IMR-90 (cell line): ENCODE measurements around the gene NEO1. TPM values are rescaled to one million over a fixed set of nuclear protein-coding genes. Genes with fewer than 3 reads are reported as not detected.

Experiments
- ATAC-seq: fragments of 200-7000 bp; cut with Tn5 transposase; 2 replicates; pipeline ENCODE4 v1.9.1; 2020; ENCODE audit warnings: low read depth, mild to moderate bottlenecking, moderate library complexity
- BruUV-seq: library from RNA; stranded (reverse); fragments of 400-500 nt; replicated peaks from 2 replicates; lab custom pipeline; 2021; lab: Mats Ljungman, UMichigan
- CTCF ChIA-PET: fragments of 300-600 bp; formaldehyde crosslinking; extraction: SDS; loops from one replicate; lab custom pipeline; 2021; ENCODE audit warnings: antibody characterized with exemption; lab: Yijun Ruan, JAX
- POLR2A ChIA-PET: fragments of 300-600 bp; sonication (Branson Sonifier 250); formaldehyde crosslinking; loops from one replicate; lab custom pipeline; 2022; ENCODE audit warnings: antibody characterized with exemption; ENCODE audit not compliant: unreplicated experiment; lab: Charles Lee
- DNase-seq: peaks from one replicate; pipeline ENCODE4 v3.0.0; 2013
- H2AFZ ChIP-seq: replicated peaks from 2 replicates; pipeline ENCODE3; 2013; ENCODE audit warnings: low read length, mild to moderate bottlenecking; ENCODE audit not compliant: poor library complexity
- H2AK5ac ChIP-seq: 2 replicates; pipeline ENCODE4 v1.6.1; 2013; ENCODE audit warnings: low read depth, low read length, inconsistent platforms
- H2AK9ac ChIP-seq: replicated peaks from 2 replicates; pipeline ENCODE3; 2013; ENCODE audit warnings: mild to moderate bottlenecking, low read depth, low read length, moderate library complexity; ENCODE audit not compliant: poor library complexity
- H2BK120ac ChIP-seq: 2 replicates; pipeline ENCODE4 v1.6.1; 2013; ENCODE audit warnings: low read depth, low read length, inconsistent platforms
- H2BK15ac ChIP-seq: 3 replicates; pipeline ENCODE4 v1.6.1; 2013; ENCODE audit warnings: low read depth, low read length, inconsistent platforms
- H2BK20ac ChIP-seq: 2 replicates; pipeline ENCODE4 v1.6.1; 2013; ENCODE audit warnings: low read depth, mild to moderate bottlenecking, inconsistent platforms, low read length, moderate library complexity
- H2BK5ac ChIP-seq: 2 replicates; pipeline ENCODE4 v1.6.1; 2013; ENCODE audit warnings: mild to moderate bottlenecking, low read depth, low read length, inconsistent platforms; ENCODE audit not compliant: poor library complexity, severe bottlenecking
- H3K14ac ChIP-seq: replicated peaks from 2 replicates; pipeline ENCODE4 v1.6.1; 2013; ENCODE audit warnings: low read depth, low read length, inconsistent platforms
- H3K18ac ChIP-seq: 2 replicates; pipeline ENCODE4 v1.6.1; 2013; ENCODE audit warnings: low read depth, low read length, control low read depth
- H3K23ac ChIP-seq: 2 replicates; pipeline ENCODE4 v1.6.1; 2013; ENCODE audit warnings: low read depth, low read length, inconsistent platforms
- H3K27ac ChIP-seq: 2 replicates; pipeline ENCODE4 v1.5.1; 2013; ENCODE audit warnings: mild to moderate bottlenecking, control low read depth, low read length; ENCODE audit not compliant: insufficient read depth
- H3K27me3 ChIP-seq: 2 replicates; pipeline ENCODE4 v1.6.1; 2013; ENCODE audit warnings: low read length; ENCODE audit not compliant: control insufficient read depth, insufficient read depth
- H3K36me3 ChIP-seq: 2 replicates; pipeline ENCODE4 v1.6.1; 2013; ENCODE audit warnings: low read length, mixed read lengths; ENCODE audit not compliant: control insufficient read depth, insufficient read depth
- H3K4ac ChIP-seq: 2 replicates; pipeline ENCODE4 v1.6.1; 2013; ENCODE audit warnings: low read depth, low read length, inconsistent platforms
- H3K4me1 ChIP-seq: 2 replicates; pipeline ENCODE4 v1.6.1; 2013; ENCODE audit warnings: low read length, mixed read lengths; ENCODE audit not compliant: control insufficient read depth, insufficient read depth
- H3K4me2 ChIP-seq: 2 replicates; pipeline ENCODE4 v1.6.1; 2013; ENCODE audit warnings: low read depth, mild to moderate bottlenecking, control low read depth, low read length, moderate library complexity
- H3K4me3 ChIP-seq: 2 replicates; pipeline ENCODE4 v1.5.1; 2013; ENCODE audit warnings: low read depth, mild to moderate bottlenecking, control low read depth, low read length, moderate library complexity; ENCODE audit not compliant: insufficient read depth
- H3K56ac ChIP-seq: 2 replicates; pipeline ENCODE4 v1.6.1; 2013; ENCODE audit warnings: low read length, inconsistent platforms; ENCODE audit not compliant: insufficient read depth; ENCODE audit errors: extremely low read depth
- H3K79me1 ChIP-seq, 2 experiments: 2 replicates each; pipeline ENCODE4 v1.6.1; 2013; ENCODE audit warnings: low read length in 2 of 2, inconsistent platforms in 1 of 2, low read depth in 1 of 2
- H3K9ac ChIP-seq: 2 replicates; pipeline ENCODE4 v1.6.1; 2013; ENCODE audit warnings: low read depth, low read length, control low read depth
- H3K9me1 ChIP-seq: 2 replicates; pipeline ENCODE4 v1.6.1; 2013; ENCODE audit warnings: low read length, inconsistent platforms; ENCODE audit not compliant: insufficient read depth
- H3K9me3 ChIP-seq: 2 replicates; pipeline ENCODE4 v1.6.1; 2013; ENCODE audit warnings: low read length; ENCODE audit not compliant: control insufficient read depth, insufficient read depth
- H4K20me1 ChIP-seq: 2 replicates; pipeline ENCODE4 v1.6.1; 2013; ENCODE audit warnings: low read length, inconsistent platforms; ENCODE audit not compliant: insufficient read depth
- H4K5ac ChIP-seq: 2 replicates; pipeline ENCODE4 v1.6.1; 2013; ENCODE audit warnings: mild to moderate bottlenecking, low read depth, low read length, control low read depth
- H4K8ac ChIP-seq, 2 experiments: 2 replicates each; pipeline ENCODE4 v1.6.1; 2013; ENCODE audit warnings: low read depth in 2 of 2, low read length in 2 of 2, control low read depth in 1 of 2, inconsistent platforms in 1 of 2
- H4K91ac ChIP-seq: 2 replicates; pipeline ENCODE4 v1.6.1; 2013; ENCODE audit warnings: low read depth, low read length, inconsistent platforms; ENCODE audit not compliant: insufficient read depth
- BHLHE40 ChIP-seq: fragments of 150-350 bp; IDR thresholded peaks from 2 replicates; pipeline ENCODE4 v1.6.1; 2016; ENCODE audit warnings: mild to moderate bottlenecking, low read depth, low read length
- CEBPB ChIP-seq: IDR thresholded peaks from 2 replicates; pipeline ENCODE4 v1.6.1; 2012; ENCODE audit warnings: low read depth, low read length, improper control_type of control experiment
- CHD1 ChIP-seq: IDR thresholded peaks from 2 replicates; pipeline ENCODE4 v1.6.1; 2012; ENCODE audit warnings: low read depth, low read length, improper control_type of control experiment
- CTCF ChIP-seq: conservative IDR thresholded peaks from 2 replicates; pipeline ENCODE4 v1.5.1; 2012; ENCODE audit warnings: mild to moderate bottlenecking, low read depth, low read length, improper control_type of control experiment
- ELK1 ChIP-seq: fragments of 150-350 bp; IDR thresholded peaks from 2 replicates; pipeline ENCODE4 v1.6.1; 2016; ENCODE audit warnings: low read depth, mild to moderate bottlenecking, low read length, moderate library complexity, borderline replicate concordance
- FOS ChIP-seq: fragments of 150-350 bp; IDR thresholded peaks from 2 replicates; pipeline ENCODE4 v1.6.1; 2016; ENCODE audit warnings: low read depth, low read length
- MAFK ChIP-seq: IDR thresholded peaks from 2 replicates; pipeline ENCODE4 v1.6.1; 2012; ENCODE audit warnings: low read depth, low read length, improper control_type of control experiment
- MAZ ChIP-seq: IDR thresholded peaks from 2 replicates; pipeline ENCODE4 v1.6.1; 2012; ENCODE audit warnings: low read depth, mild to moderate bottlenecking, low read length, improper control_type of control experiment, moderate library complexity, borderline replicate concordance
- MXI1 ChIP-seq: IDR thresholded peaks from 2 replicates; pipeline ENCODE4 v1.6.1; 2012; ENCODE audit warnings: low read depth, mild to moderate bottlenecking, low read length, moderate library complexity, borderline replicate concordance
- NFE2L2 ChIP-seq: fragments of 150-350 bp; IDR thresholded peaks from 2 replicates; pipeline ENCODE4 v1.6.1; 2016; ENCODE audit warnings: low read depth, mild to moderate bottlenecking, low read length
- POLR2A ChIP-seq: IDR thresholded peaks from 2 replicates; pipeline ENCODE4 v1.6.1; 2012; ENCODE audit warnings: mild to moderate bottlenecking, low read depth, low read length
- RAD21 ChIP-seq: IDR thresholded peaks from 2 replicates; pipeline ENCODE4 v1.6.1; 2012; ENCODE audit warnings: low read length, improper control_type of control experiment
- RCOR1 ChIP-seq: IDR thresholded peaks from 2 replicates; pipeline ENCODE4 v1.6.1; 2012; ENCODE audit warnings: mild to moderate bottlenecking, low read length, improper control_type of control experiment; ENCODE audit not compliant: insufficient replicate concordance
- RFX5 ChIP-seq: IDR thresholded peaks from 2 replicates; pipeline ENCODE4 v1.8.0; 2012; ENCODE audit warnings: low read depth, mild to moderate bottlenecking, low read length, moderate library complexity
- SMC3 ChIP-seq: fragments of 150-350 bp; IDR thresholded peaks from 2 replicates; pipeline ENCODE4 v1.6.1; 2016; ENCODE audit warnings: low read depth, mild to moderate bottlenecking, antibody characterized with exemption, low read length, moderate library complexity
- USF2 ChIP-seq: fragments of 150-350 bp; IDR thresholded peaks from 2 replicates; pipeline ENCODE4 v1.6.1; 2017; ENCODE audit warnings: mild to moderate bottlenecking, antibody characterized with exemption, low read length, low read depth
- WGBS, 2 experiments: methylation state at CpG; one replicate each; pipeline versions ENCODE4 v1.1.5 to v1.1.7; 2013; ENCODE audit warnings: missing lambda C conversion rate in 2 of 2; ENCODE audit not compliant: insufficient read length in 1 of 2; ENCODE audit errors: extremely low coverage in 2 of 2; 5-methylcytosine and 5-hydroxymethylcytosine counted together
- dilution Hi-C: fragments of 300-500 bp; cut with HindIII; formaldehyde crosslinking; loops from one replicate; pipeline ENCODE4 v1.14.3; 2018; ENCODE audit warnings: low sequenced_read_pairs; ENCODE audit not compliant: unreplicated experiment
- in situ Hi-C: fragments of 300-500 bp; cut with MboI; formaldehyde crosslinking; loops from 3 replicates; pipeline ENCODE4 v1.14.3; 2019; ENCODE audit warnings: low sequenced_read_pairs, inconsistent platforms, mixed read lengths
- intact Hi-C: fragments of 100-400 bp; cut with micrococcal nuclease; formaldehyde crosslinking; loops from 2 replicates; pipeline ENCODE4 v1.10.0; 2022
- polyA plus RNA-seq, 3 experiments: library from polyadenylated mRNA; depleted of rRNA; stranded (reverse); fragments of >200 nt; gene quantifications; 2 replicates each; pipeline ENCODE4 v1.2.3, GENCODE V29; 2012; ENCODE audit warnings: low replicate concordance in 1 of 3
- total RNA-seq: library from RNA; depleted of rRNA; stranded (reverse); fragments of >200 nt; gene quantifications from 2 replicates; pipeline ENCODE4 v1.2.3, GENCODE V29; 2012

NEO1 gene
- total and polyA plus RNA-seq, 2 of the 4 experiments (the other 2 are of a cell fraction): 16.3 to 18.5 TPM

GRCh38 chr15:73338058-73338457, 285.8 kb downstream of the NEO1 start:
- Histone ChIP-seq H2BK120ac (no peak overlapping the region), H3K56ac (no peak overlapping the region), H2BK5ac (no peak overlapping the region), H3K18ac (no peak overlapping the region), H3K14ac (no peak overlapping the region), H3K4ac (no peak overlapping the region), H3K9me1 (no peaks in the 10 kb centered on the region), H2AK9ac (no peak overlapping the region), H4K5ac (no peak overlapping the region), H2AK5ac (no peak overlapping the region), H4K91ac (no peak overlapping the region), H3K4me3 (no peak overlapping the region), H2BK20ac (no peak overlapping the region), H3K23ac (no peak overlapping the region), H3K79me1 (no peaks in the 10 kb centered on the region), H2BK15ac (no peak overlapping the region), H3K4me1 (no peaks in the 10 kb centered on the region), H2AFZ (no peak overlapping the region), H3K9ac (no peak overlapping the region), H3K27ac (no peak overlapping the region), H3K4me2 (no peak overlapping the region), H3K36me3 (no peaks in the 10 kb centered on the region), H3K27me3 (peaks cover 52% of the 10 kb centered on the region), H4K8ac (no peak overlapping the region), H4K20me1 (no peaks in the 10 kb centered on the region; the same call in 1 of the 2 replicates), H3K9me3 (peaks cover under 1% of the 10 kb centered on the region)
- ChIA-PET CTCF (no interaction called here), POLR2A (no interaction called here)
- in situ Hi-C loops (no loop called here), intact Hi-C loops (no loop called here), dilution Hi-C loops (no loop called here)
- no peak for TF ChIP-seq USF2
- no peak for TF ChIP-seq MXI1
- TF ChIP-seq SMC3: no peak
- TF ChIP-seq ELK1: no peak
- no peak for TF ChIP-seq CEBPB
- no peak for TF ChIP-seq POLR2A
- TF ChIP-seq RAD21: no peak
- no peak for TF ChIP-seq BHLHE40
- no peak for TF ChIP-seq RFX5
- TF ChIP-seq MAFK: no peak
- TF ChIP-seq RCOR1: no peak
- TF ChIP-seq CTCF: no peak
- TF ChIP-seq NFE2L2: no peak
- TF ChIP-seq FOS: no peak
- no peak for TF ChIP-seq MAZ
- no peak for TF ChIP-seq CHD1
- DNase-seq: no peak
- no TSS peak for BruUV-seq
- no CpG with 5 or more reads among the region's 6 CpGs for WGBS, 2 experiments
- no peak for ATAC-seq
